A549 (cell line): ENCODE data around the gene LRIG1.

Experiments used
- EP300 ChIP-seq, 2 experiments: fragments of >200 bp; sonication (Bioruptor Twin); formaldehyde crosslinking; IDR thresholded peaks; 2 replicates in 1 of 2; 3 replicates in 1 of 2; pipeline ENCODE4 v1.6.1; 2016 to 2017
- MAFK ChIP-seq: fragments of 450-650 bp; IDR thresholded peaks from 2 replicates; pipeline ENCODE4 v1.6.1; 2014; ENCODE audit not compliant: partially characterized antibody
- MAZ ChIP-seq: fragments of 150-350 bp; IDR thresholded peaks from 2 replicates; pipeline ENCODE4 v1.6.1; 2014; ENCODE audit warnings: antibody characterized with exemption, low read depth, low read length, borderline replicate concordance
- POLR2A ChIP-seq: IDR thresholded peaks from 2 replicates; pipeline ENCODE4 v1.6.1; 2012; ENCODE audit warnings: mild to moderate bottlenecking, low read length
- RFX5 ChIP-seq: fragments of 450-650 bp; IDR thresholded peaks from 2 replicates; pipeline ENCODE4 v1.7.1; 2014; ENCODE audit warnings: antibody characterized with exemption, mild to moderate bottlenecking, moderate library complexity
- RNF2 ChIP-seq: fragments of 200-600 bp; sonication (generic); IDR thresholded peaks from 2 replicates; pipeline ENCODE4 v1.6.1; 2016; ENCODE audit warnings: low read depth, mild to moderate bottlenecking, antibody characterized with exemption, moderate library complexity, borderline replicate concordance
- TF ChIP-seq, protein P1 (sequence below): fragments of >200 bp; sonication (Bioruptor Twin); formaldehyde crosslinking; IDR thresholded peaks from 3 replicates; pipeline ENCODE4 v1.5.1; 2016
- TF ChIP-seq, protein P2 (sequence below): IDR thresholded peaks from 2 replicates; pipeline ENCODE4 v1.6.1; 2012
- TF ChIP-seq, protein P3 (sequence below): IDR thresholded peaks from 2 replicates; pipeline ENCODE4 v1.6.1; 2012; ENCODE audit warnings: low read depth, borderline replicate concordance

DNA sequence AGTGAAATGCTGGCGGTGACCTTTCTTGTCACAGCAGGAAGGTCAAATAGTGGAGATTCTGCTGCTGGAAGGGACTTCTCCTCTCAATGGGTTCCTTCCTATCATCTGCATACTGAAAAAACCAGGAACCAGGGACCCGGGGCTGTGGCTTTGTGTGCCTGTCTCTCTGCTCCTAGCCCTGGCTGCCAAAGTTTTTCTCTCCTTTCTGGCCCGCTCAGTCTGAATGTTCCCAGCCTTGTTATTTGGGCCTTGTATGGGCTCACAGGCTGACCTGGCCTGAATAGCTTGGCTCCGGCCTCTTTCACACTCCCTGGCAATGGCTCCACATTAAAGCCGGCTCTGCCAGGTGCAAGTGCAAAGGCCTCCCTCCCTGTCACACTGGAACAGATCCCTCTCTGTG is 94.7 kb downstream of the LRIG1 start:
- TF ChIP-seq, protein P1, sequence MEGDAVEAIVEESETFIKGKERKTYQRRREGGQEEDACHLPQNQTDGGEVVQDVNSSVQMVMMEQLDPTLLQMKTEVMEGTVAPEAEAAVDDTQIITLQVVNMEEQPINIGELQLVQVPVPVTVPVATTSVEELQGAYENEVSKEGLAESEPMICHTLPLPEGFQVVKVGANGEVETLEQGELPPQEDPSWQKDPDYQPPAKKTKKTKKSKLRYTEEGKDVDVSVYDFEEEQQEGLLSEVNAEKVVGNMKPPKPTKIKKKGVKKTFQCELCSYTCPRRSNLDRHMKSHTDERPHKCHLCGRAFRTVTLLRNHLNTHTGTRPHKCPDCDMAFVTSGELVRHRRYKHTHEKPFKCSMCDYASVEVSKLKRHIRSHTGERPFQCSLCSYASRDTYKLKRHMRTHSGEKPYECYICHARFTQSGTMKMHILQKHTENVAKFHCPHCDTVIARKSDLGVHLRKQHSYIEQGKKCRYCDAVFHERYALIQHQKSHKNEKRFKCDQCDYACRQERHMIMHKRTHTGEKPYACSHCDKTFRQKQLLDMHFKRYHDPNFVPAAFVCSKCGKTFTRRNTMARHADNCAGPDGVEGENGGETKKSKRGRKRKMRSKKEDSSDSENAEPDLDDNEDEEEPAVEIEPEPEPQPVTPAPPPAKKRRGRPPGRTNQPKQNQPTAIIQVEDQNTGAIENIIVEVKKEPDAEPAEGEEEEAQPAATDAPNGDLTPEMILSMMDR: no peak
- TF ChIP-seq, protein P2, sequence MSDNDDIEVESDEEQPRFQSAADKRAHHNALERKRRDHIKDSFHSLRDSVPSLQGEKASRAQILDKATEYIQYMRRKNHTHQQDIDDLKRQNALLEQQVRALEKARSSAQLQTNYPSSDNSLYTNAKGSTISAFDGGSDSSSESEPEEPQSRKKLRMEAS: no peak
- TF ChIP-seq EP300 (IDR thresholded peaks at IDR 0.05) (no peak), MAFK (no peak), RNF2 (no peak), POLR2A (no peak), MAZ (no peak), RFX5 (no peak)
- TF ChIP-seq, protein P3, sequence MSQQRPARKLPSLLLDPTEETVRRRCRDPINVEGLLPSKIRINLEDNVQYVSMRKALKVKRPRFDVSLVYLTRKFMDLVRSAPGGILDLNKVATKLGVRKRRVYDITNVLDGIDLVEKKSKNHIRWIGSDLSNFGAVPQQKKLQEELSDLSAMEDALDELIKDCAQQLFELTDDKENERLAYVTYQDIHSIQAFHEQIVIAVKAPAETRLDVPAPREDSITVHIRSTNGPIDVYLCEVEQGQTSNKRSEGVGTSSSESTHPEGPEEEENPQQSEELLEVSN: no peak
